GM23338 (cell line): Measurements from ENCODE around the gene ITIH5.

Experiments
- CREB1 ChIP-seq: fragments of 250-450 bp; sonication (Bioruptor Pico); IDR thresholded peaks from 2 replicates; pipeline ENCODE4 v1.5.0; 2020; ENCODE audit warnings: low read depth, mild to moderate bottlenecking, moderate library complexity
- CTCF ChIP-seq, 2 experiments: fragments of 200-600 bp in 1 of 2; sonication (generic) in 1 of 2; conservative IDR thresholded peaks; 2 replicates each; pipeline versions ENCODE4 v1.5.1 to v1.6.1; 2016 to 2017; ENCODE audit warnings: antibody characterized with exemption in 2 of 2, low read depth in 2 of 2, mild to moderate bottlenecking in 2 of 2, moderate library complexity in 1 of 2
- EZH2 ChIP-seq: fragments of 200-600 bp; sonication (generic); IDR thresholded peaks from one replicate; pipeline ENCODE4 v1.8.0; 2017; ENCODE audit warnings: antibody characterized with exemption, mild to moderate bottlenecking, low read depth; ENCODE audit not compliant: unreplicated experiment
- POLR2AphosphoS5 ChIP-seq: IDR thresholded peaks from 2 replicates; pipeline ENCODE4 v1.6.1; 2016; ENCODE audit warnings: antibody characterized with exemption, low read depth
- ZNF331 ChIP-seq: fragments of 250-450 bp; sonication (Bioruptor Pico); IDR thresholded peaks from 2 replicates; pipeline ENCODE4 v1.5.0; 2020; ENCODE audit warnings: low read depth, mild to moderate bottlenecking, moderate library complexity
- TF ChIP-seq, protein P1 (sequence below): IDR thresholded peaks from one replicate; pipeline ENCODE4 v1.6.1; 2018; ENCODE audit warnings: antibody characterized with exemption; ENCODE audit not compliant: unreplicated experiment

GRCh38 chr10:7511612-7512011 lies 155.2 kb downstream of the ITIH5 start:
- TF ChIP-seq CTCF (conservative IDR thresholded peaks at IDR 0.05; ENCODE audit: low read depth in 2 of 2) (no peak), CREB1 (CRISPR knock-in tag) (no peak), POLR2AphosphoS5 (no peak), EZH2 (no peak), ZNF331 (no peak)
- TF ChIP-seq, protein P1, sequence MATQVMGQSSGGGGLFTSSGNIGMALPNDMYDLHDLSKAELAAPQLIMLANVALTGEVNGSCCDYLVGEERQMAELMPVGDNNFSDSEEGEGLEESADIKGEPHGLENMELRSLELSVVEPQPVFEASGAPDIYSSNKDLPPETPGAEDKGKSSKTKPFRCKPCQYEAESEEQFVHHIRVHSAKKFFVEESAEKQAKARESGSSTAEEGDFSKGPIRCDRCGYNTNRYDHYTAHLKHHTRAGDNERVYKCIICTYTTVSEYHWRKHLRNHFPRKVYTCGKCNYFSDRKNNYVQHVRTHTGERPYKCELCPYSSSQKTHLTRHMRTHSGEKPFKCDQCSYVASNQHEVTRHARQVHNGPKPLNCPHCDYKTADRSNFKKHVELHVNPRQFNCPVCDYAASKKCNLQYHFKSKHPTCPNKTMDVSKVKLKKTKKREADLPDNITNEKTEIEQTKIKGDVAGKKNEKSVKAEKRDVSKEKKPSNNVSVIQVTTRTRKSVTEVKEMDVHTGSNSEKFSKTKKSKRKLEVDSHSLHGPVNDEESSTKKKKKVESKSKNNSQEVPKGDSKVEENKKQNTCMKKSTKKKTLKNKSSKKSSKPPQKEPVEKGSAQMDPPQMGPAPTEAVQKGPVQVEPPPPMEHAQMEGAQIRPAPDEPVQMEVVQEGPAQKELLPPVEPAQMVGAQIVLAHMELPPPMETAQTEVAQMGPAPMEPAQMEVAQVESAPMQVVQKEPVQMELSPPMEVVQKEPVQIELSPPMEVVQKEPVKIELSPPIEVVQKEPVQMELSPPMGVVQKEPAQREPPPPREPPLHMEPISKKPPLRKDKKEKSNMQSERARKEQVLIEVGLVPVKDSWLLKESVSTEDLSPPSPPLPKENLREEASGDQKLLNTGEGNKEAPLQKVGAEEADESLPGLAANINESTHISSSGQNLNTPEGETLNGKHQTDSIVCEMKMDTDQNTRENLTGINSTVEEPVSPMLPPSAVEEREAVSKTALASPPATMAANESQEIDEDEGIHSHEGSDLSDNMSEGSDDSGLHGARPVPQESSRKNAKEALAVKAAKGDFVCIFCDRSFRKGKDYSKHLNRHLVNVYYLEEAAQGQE = no peak
